Forelimb muscle (tissue), 1 donor: ENCODE measurements around the gene PCDHGA3. TPM values are rescaled to one million over a fixed set of nuclear protein-coding genes. Genes with fewer than 3 reads are reported as not detected.
"Not testable (repeated sequence)": the region's sequence is repeated elsewhere in the genome, so short reads cannot be mapped to it uniquely, and the experiment has no call there.

Experiments used
- DNase-seq: peaks from one replicate; pipeline ENCODE4 v3.0.0-alpha.2; 2013; ENCODE audit warnings: low read depth
- polyA plus RNA-seq: library from polyadenylated mRNA; unstranded; fragments of 120-200 nt; gene quantifications from one replicate; pipeline ENCODE4 v1.2.1, GENCODE V29; 2013; ENCODE audit not compliant: insufficient read length

Gene PCDHGA3
- polyA plus RNA-seq, 1 donor: 1.1 TPM

GRCh38 chr5:141382469-141383294, 39.1 kb downstream of the PCDHGA3 start, which contains the start of gene PCDHGA7:
TSS of gene PCDHGA7 (plus strand) at chr5:141382742. CDS start at chr5:141382900, 158 bp downstream.
- no peak for DNase-seq

GRCh38 chr5:141383345-141383744, 39.7 kb downstream of the PCDHGA3 start:
- DNase-seq: no peak

- no peak for DNase-seq
Measured at GRCh38 chr5:141384471-141385267, 41.0 kb downstream of the PCDHGA3 start.

- not testable (repeated sequence) for DNase-seq
Measured at GRCh38 chr5:141387557-141388311, 44.1 kb downstream of the PCDHGA3 start, which contains the start of gene PCDHGB4. TSS of gene PCDHGB4 (plus strand) at chr5:141387698. CDS start at chr5:141387885, 187 bp downstream.

GRCh38 chr5:141388661-141389060, 45.0 kb downstream of the PCDHGA3 start:
- DNase-seq: no peak

- DNase-seq: no peak
Measured at GRCh38 chr5:141389153-141390042, 45.8 kb downstream of the PCDHGA3 start.

- no peak for DNase-seq
Measured at GRCh38 chr5:141392429-141393198, 49.0 kb downstream of the PCDHGA3 start, which contains the start of gene PCDHGA8. TSS of gene PCDHGA8 (plus strand) at chr5:141392633. CDS start at chr5:141392814, 181 bp downstream.

- DNase-seq: no peak
Measured at GRCh38 chr5:141393267-141393666, 49.6 kb downstream of the PCDHGA3 start.

- not testable (repeated sequence) for DNase-seq
Measured at GRCh38 chr5:141394401-141395187, 51.0 kb downstream of the PCDHGA3 start.

Other genes starting within 250 kb of the PCDHGA3 start
- gene PCDHB2, start 249.2 kb upstream of the PCDHGA3 start, polyA plus RNA-seq: 2.2 TPM
- 1.6 TPM for gene PCDHB3, start 243.4 kb upstream of the PCDHGA3 start, polyA plus RNA-seq
- 3.1 TPM for gene PCDHB4, start 222.0 kb upstream of the PCDHGA3 start, polyA plus RNA-seq
- gene PCDHB5, start 208.6 kb upstream of the PCDHGA3 start, polyA plus RNA-seq: 3.8 TPM
- 1.4 TPM for gene PCDHB6, start 193.8 kb upstream of the PCDHGA3 start, polyA plus RNA-seq
- gene PCDHB7, start 171.2 kb upstream of the PCDHGA3 start, polyA plus RNA-seq: 1.9 TPM
- 1.8 TPM for gene PCDHB8, start 166.0 kb upstream of the PCDHGA3 start, polyA plus RNA-seq
- gene PCDHB16, start 161.4 kb upstream of the PCDHGA3 start, polyA plus RNA-seq: 2.5 TPM
- gene PCDHB9, start 156.7 kb upstream of the PCDHGA3 start, polyA plus RNA-seq: 2.9 TPM
- 3.6 TPM for gene PCDHB10, start 151.5 kb upstream of the PCDHGA3 start, polyA plus RNA-seq
- 2.2 TPM for gene PCDHB11, start 144.2 kb upstream of the PCDHGA3 start, polyA plus RNA-seq
- gene PCDHB12, start 135.1 kb upstream of the PCDHGA3 start, polyA plus RNA-seq: 2.5 TPM
- 2.4 TPM for gene PCDHB13, start 129.9 kb upstream of the PCDHGA3 start, polyA plus RNA-seq
- gene PCDHB14, start 120.5 kb upstream of the PCDHGA3 start, polyA plus RNA-seq: 6.3 TPM
- 7.0 TPM for gene PCDHB15, start 98.4 kb upstream of the PCDHGA3 start, polyA plus RNA-seq
- gene SLC25A2, start 39.8 kb upstream of the PCDHGA3 start, polyA plus RNA-seq: 0.10 TPM
- gene TAF7, start 23.0 kb upstream of the PCDHGA3 start, polyA plus RNA-seq: 76.1 TPM
- 0.58 TPM for gene PCDHGA1, start 13.3 kb upstream of the PCDHGA3 start, polyA plus RNA-seq
- 2.1 TPM for gene PCDHGA2, start 5.1 kb upstream of the PCDHGA3 start, polyA plus RNA-seq
- gene PCDHGB1, start 6.3 kb downstream of the PCDHGA3 start, polyA plus RNA-seq: 0.49 TPM
- gene PCDHGA4, start 11.2 kb downstream of the PCDHGA3 start, polyA plus RNA-seq: 1.0 TPM
- gene PCDHGB2, start 16.2 kb downstream of the PCDHGA3 start, polyA plus RNA-seq: 1.7 TPM
- 2.6 TPM for gene PCDHGA5, start 20.3 kb downstream of the PCDHGA3 start, polyA plus RNA-seq
- gene PCDHGB3, start 26.4 kb downstream of the PCDHGA3 start, polyA plus RNA-seq: 1.6 TPM
- gene PCDHGA6, start 30.1 kb downstream of the PCDHGA3 start, polyA plus RNA-seq: 2.6 TPM
- 1.4 TPM for gene PCDHGA7, start 38.9 kb downstream of the PCDHGA3 start, polyA plus RNA-seq
- gene PCDHGB4, start 43.9 kb downstream of the PCDHGA3 start, polyA plus RNA-seq: 1.7 TPM
- 0.73 TPM for gene PCDHGA8, start 48.8 kb downstream of the PCDHGA3 start, polyA plus RNA-seq
- gene PCDHGB5, start 54.1 kb downstream of the PCDHGA3 start, polyA plus RNA-seq: 3.1 TPM
- 3.3 TPM for gene PCDHGA9, start 58.9 kb downstream of the PCDHGA3 start, polyA plus RNA-seq
- 3.5 TPM for gene PCDHGB6, start 64.2 kb downstream of the PCDHGA3 start, polyA plus RNA-seq
- 1.4 TPM for gene PCDHGA10, start 69.2 kb downstream of the PCDHGA3 start, polyA plus RNA-seq
- 7.0 TPM for gene PCDHGB7, start 73.8 kb downstream of the PCDHGA3 start, polyA plus RNA-seq
- 2.7 TPM for gene PCDHGA11, start 77.2 kb downstream of the PCDHGA3 start, polyA plus RNA-seq
- 1.7 TPM for gene PCDHGA12, start 86.7 kb downstream of the PCDHGA3 start, polyA plus RNA-seq
- gene PCDHGC3, start 132.1 kb downstream of the PCDHGA3 start, polyA plus RNA-seq: 83.8 TPM
- gene PCDHGC4, start 141.2 kb downstream of the PCDHGA3 start, polyA plus RNA-seq: 1.8 TPM
- 0.78 TPM for gene PCDHGC5, start 145.3 kb downstream of the PCDHGA3 start, polyA plus RNA-seq